Measurements from ENCODE around the gene CCDC137. TPM values are rescaled to one million over a fixed set of nuclear protein-coding genes. Genes with fewer than 3 reads are reported as not detected.

CCDC137 gene
- total RNA-seq, 1 donor from 2014 or later, result 33.2 TPM

- intact Hi-C loops (cut with micrococcal nuclease), result loop anchor here (1.0 to 5.0 kb wide), 5 partner anchors 16 to 178 kb away; partner anchors contain the start of genes CCDC137, FAAP100, MRPL12 and NPLOC4
These were observed 16.1 kb downstream of the CCDC137 start for GRCh38 chr17:81682565-81683207.

GRCh38 chr17:81683208-81683583, 16.7 kb downstream of the CCDC137 start:
- intact Hi-C loops (cut with micrococcal nuclease), result loop anchor here (1.0 to 5.0 kb wide), 5 partner anchors 17 to 178 kb away; partner anchors contain the start of genes CCDC137, FAAP100, MRPL12 and NPLOC4

- intact Hi-C loops (cut with micrococcal nuclease), result loop anchor here (1.0 to 5.0 kb wide), 5 partner anchors 18 to 177 kb away; partner anchors contain the start of genes CCDC137, FAAP100, MRPL12 and NPLOC4
These were observed 17.3 kb downstream of the CCDC137 start, which contains the start of the genes ARL16 and HGS for GRCh38 chr17:81683584-81684441. ARL16 (minus strand) TSS chr17:81683797; CDS start chr17:81683753, 44 bp downstream. HGS (plus strand) TSS chr17:81684011; CDS start chr17:81684067, 56 bp downstream.

DNA sequence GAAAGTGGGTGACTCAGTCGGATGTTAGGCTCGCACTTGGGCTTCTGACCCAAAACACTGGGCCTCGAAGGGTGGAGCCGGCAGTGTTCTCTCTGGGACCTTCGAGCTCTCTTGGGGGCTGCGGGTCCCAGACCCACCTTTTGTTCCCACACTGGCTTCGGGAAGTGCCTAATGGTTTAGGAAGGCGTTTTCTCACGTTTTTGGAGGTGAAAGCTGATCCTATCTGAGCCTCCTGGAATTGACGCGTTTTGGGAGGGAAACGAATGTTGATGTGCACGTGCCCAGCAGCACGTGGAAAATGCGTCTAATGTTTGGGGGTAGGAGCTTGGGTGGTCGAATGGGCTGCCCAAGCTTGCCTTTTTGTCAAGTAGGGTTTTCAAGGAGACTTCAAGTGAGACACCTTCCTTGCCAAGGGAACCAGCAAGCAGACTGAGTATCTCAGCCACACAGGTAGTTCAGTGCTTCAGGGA, 17.9 kb downstream of the CCDC137 start:
- intact Hi-C loops (cut with micrococcal nuclease), result loop anchor here (5.0 kb wide), 1 partner anchor 132 kb away; the partner anchor contains the start of gene FAAP100

DNA sequence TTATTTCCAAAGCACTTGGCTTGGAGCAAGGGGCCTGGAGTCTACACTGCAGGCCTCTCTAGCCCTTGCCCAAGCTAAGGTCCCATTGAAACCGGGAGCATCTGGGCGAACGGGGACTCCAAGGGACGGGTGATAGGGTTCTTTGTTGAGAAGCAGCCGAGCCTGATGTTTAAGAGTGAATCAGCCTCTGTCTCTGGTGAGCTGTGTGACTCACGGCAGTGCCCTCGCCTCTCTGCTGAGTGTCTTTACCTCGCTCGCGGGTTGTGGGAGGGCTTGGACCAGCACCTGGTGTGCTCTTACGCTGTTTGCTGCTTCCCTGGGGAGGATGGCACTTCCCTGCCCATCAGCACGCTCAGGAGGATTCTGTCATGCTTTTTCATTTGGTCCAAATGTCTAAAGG, 18.6 kb downstream of the CCDC137 start:
- intact Hi-C loops (cut with micrococcal nuclease), result no loop called here

DNA sequence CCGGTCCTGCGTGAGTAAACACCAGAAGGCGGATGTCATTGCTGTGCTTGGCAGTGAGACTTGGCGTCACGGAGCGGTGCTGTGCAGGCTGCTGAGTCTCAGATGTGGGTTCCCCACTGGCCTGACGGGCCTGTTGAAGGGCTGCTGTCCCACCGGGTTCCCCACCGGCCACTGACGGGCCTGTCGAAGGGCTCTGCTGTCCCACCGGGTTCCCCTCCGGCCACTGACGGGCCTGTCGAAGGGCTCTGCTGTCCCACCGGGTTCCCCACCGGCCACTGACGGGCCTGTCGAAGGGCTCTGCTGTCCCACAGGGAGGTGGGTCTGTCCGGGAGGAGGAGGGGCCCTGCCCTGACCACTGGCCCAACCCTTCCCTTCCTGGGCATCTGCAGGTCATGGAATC, 20.1 kb downstream of the CCDC137 start:
- intact Hi-C loops (cut with micrococcal nuclease), result no loop called here

DNA sequence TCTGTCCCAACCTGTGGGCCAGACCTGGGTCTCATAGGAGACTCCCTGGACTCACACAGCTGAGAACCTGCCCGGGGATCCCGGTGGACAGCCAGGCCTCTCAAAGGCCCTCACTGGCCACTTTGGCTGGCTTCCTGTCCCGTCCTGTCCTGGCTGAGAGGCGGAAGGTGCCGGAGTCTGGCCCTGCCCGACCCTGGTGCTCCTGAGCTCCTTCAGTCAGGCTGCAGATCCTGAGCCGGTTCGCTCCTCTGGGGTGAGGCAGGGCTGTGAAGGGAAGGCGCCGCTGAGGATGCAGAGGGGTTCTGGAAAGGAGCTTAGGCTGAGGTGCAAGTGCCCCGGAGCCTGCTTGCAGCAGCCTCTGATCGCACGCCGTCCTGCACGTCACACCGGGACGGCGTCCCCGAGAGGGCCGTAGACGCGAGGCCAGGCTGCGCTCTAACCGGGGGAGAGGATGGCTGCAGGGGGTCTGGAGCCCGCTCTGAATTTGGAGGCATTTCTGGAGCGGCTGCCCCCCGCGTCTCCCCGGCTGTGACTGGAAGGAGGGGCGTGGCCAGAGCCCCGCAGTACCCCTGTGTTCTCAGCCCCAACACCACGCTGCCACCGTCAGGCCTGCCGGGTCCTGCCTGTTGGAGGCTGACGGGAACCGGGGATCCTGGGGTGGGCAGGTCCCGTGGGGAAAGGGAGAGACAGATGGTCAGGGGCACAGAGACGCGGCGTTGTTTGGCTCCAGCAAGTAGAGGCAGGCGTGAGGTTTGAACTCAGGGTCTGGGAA, 21.4 kb downstream of the CCDC137 start:
- intact Hi-C loops (cut with micrococcal nuclease), result no loop called here

DNA sequence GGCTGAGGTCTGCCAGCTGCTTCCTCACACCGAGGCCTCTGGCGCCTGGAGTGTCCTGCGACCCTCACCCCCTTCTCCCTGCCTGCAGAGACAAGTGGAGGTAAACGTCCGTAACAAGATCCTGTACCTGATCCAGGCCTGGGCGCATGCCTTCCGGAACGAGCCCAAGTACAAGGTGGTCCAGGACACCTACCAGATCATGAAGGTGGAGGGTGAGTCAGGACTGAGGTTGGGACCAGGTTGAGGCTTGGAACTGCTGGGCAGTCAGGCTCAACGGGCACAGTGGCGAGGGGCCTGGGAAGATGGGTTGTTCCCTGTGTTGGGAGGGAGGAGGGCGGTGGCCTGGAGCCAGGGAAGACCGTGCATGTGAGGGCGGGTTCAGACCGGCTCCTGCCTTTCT, 22.1 kb downstream of the CCDC137 start:
- intact Hi-C loops (cut with micrococcal nuclease), result no loop called here

DNA sequence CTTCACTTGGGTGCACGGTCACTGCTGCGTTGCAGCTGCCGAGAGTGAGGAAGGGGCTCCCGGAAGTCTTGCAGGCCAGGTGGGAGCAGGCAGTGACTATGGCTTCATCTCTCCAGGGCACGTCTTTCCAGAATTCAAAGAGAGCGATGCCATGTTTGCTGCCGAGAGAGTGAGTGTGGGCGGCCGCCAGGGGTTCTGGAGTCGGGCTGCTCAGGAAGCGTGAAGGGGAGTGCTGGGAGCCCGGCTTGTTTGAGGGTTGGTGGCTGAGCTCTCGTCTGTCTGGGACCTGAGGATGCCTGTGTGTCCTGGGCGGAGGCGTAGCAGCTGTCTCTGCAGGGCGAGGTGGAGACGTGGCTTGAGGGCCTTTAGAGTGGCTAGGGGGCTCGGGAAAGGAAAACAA, 23.5 kb downstream of the CCDC137 start:
- intact Hi-C loops (cut with micrococcal nuclease), result no loop called here

GRCh38 chr17:81690549-81690948, 24.0 kb downstream of the CCDC137 start:
- intact Hi-C loops (cut with micrococcal nuclease), result no loop called here

- intact Hi-C loops (cut with micrococcal nuclease), result no loop called here
These were observed 24.7 kb downstream of the CCDC137 start for GRCh38 chr17:81691196-81691595.

- intact Hi-C loops (cut with micrococcal nuclease), result no loop called here
These were observed 25.1 kb downstream of the CCDC137 start for GRCh38 chr17:81691608-81692007.

DNA sequence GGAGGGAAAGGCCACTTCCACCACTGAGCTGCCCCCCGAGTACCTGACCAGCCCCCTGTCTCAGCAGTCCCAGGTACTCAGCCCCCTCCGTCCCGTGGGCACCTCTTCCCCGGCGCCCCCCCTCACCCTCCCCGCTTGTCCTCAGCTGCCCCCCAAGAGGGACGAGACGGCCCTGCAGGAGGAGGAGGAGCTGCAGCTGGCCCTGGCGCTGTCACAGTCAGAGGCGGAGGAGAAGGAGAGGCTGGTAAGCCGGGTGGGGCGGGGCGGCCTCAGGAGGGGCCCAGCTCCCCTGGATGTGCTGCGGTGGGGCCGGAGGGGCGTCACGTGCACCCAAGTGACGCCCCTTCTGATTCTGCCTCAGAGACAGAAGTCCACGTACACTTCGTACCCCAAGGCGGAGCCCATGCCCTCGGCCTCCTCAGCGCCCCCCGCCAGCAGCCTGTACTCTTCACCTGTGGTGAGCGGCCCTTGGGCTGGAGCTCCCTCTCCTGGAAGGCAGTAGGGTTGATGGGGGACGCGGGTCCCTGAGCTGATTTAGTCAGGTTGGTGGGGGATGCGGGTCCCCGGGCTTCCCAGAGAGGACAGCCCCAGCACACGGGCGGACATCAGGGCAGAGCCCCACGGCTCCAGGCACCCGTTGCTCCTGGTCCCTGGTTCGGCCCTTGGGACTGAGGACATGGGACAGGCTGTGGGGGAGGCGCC, 27.1 kb downstream of the CCDC137 start:
- intact Hi-C loops (cut with micrococcal nuclease), result no loop called here

DNA sequence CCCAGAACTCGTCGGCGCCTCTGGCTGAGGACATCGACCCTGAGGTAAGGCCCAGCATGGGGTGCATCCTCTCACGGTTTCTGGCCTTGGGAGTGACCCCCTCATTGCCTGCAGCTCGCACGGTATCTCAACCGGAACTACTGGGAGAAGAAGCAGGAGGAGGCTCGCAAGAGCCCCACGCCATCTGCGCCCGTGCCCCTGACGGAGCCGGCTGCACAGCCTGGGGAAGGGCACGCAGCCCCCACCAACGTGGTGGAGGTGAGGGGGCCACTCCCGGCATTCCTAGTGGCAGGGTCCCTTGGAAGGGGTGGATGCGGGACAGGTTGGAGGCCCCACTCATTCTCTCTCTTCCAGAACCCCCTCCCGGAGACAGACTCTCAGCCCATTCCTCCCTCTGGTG, 28.3 kb downstream of the CCDC137 start:
- intact Hi-C loops (cut with micrococcal nuclease), result no loop called here

GRCh38 chr17:81695211-81695610, 28.7 kb downstream of the CCDC137 start:
- intact Hi-C loops (cut with micrococcal nuclease), result no loop called here

DNA sequence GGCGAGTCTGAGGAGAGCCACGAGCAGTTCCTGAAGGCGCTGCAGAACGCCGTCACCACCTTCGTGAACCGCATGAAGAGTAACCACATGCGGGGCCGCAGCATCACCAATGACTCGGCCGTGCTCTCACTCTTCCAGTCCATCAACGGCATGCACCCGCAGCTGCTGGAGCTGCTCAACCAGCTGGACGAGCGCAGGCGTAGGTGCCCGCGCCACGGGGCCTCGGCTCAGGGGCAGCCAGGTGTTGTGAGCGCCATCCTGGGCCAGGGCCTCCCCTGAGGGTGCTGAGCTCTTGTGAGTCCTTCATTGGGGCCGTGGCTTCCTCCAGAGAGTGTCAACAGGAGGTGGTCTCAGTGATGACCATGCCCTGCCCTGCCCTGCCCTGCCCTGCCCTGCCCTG, 29.3 kb downstream of the CCDC137 start:
- intact Hi-C loops (cut with micrococcal nuclease), result no loop called here

DNA sequence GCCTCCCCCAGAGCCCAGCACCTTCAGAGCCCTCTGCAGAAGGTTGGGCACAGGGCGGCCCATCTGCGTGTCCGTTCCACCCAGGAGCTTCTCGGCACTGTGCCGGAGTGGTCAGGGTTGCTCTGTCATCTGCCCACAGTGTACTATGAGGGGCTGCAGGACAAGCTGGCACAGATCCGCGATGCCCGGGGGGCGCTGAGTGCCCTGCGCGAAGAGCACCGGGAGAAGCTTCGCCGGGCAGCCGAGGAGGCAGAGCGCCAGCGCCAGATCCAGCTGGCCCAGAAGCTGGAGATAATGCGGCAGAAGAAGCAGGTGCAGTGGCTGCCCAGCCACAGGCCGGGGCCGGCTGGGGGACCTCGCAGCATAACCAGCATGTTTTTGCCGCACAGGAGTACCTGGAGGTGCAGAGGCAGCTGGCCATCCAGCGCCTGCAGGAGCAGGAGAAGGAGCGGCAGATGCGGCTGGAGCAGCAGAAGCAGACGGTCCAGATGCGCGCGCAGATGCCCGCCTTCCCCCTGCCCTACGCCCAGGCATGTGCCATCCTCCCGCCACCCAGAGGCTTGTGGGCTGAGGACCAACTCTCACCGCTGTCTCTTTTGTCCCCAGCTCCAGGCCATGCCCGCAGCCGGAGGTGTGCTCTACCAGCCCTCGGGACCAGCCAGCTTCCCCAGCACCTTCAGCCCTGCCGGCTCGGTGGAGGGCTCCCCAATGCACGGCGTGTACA, 29.8 kb downstream of the CCDC137 start:
- intact Hi-C loops (cut with micrococcal nuclease), result no loop called here

DNA sequence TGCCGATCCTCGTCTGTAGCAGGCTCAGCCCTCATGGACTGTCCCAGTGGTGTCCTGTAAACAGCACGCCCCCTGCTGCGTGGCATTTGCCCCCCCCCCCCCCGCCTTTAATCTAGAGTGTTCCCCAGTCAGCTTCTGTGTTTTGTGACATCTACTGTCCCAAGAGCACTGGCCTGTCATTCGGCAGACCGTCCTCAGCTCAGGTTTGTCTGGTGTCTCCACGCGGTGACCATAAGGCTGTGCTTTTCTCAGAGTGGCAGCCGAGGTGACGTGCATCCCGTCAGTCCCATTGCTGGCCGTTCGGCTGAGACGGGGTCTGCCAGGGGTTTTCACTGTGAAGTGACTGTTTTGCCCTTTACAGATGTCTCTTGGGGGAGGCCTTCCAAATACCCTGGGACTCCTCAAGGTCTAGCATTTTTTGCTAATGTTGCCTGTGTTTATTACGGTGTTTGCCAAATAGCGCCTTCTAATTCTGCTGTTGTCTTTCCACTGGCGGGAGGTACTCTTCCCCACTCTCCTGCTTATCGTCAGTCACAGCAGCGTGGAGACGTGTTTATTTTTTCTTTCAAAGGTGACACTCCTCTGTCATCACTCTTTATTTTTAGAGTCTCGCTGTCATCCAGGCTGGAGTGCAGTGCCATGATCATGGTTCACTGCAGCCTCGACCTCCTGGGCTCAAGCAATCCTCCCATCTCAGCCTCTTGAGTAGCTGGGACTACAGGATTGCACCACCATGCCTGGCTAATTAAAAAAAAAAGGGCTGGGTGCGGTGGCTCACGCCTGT, 30.9 kb downstream of the CCDC137 start:
- intact Hi-C loops (cut with micrococcal nuclease), result no loop called here
